CD4-positive, alpha-beta T cell (primary cell): ENCODE measurements around the gene RSPRY1. TPM values are rescaled to one million over a fixed set of nuclear protein-coding genes. Genes with fewer than 3 reads are reported as not detected.

ENCODE experiments used
- ATAC-seq: fragments of 200-7000 bp; cut with Tn5 transposase; one replicate; pipeline ENCODE4 v1.10.0; 2022; ENCODE audit warnings: mild to moderate bottlenecking; ENCODE audit not compliant: poor library complexity
- CTCF ChIA-PET: fragments of 350-600 bp; sonication (Branson Sonifier 250); formaldehyde crosslinking; loops from one replicate; lab custom pipeline; 2021; ENCODE audit warnings: antibody characterized with exemption, inconsistent platforms; lab: Charles Lee
- POLR2A ChIA-PET: fragments of 350-600 bp; sonication (Branson Sonifier 250); formaldehyde crosslinking; loops from one replicate; lab custom pipeline; 2021; ENCODE audit warnings: antibody characterized with exemption, inconsistent platforms; lab: Charles Lee
- DNase-seq, 14 experiments: peaks; one replicate each; pipeline ENCODE4 v3.0.0-alpha.2; 2013 to 2020; ENCODE audit warnings: mixed read lengths in 2 of 14
- H3K27ac ChIP-seq, 2 donors: one replicate each; pipeline versions ENCODE4 v1.5.1 to v1.7.0; 2013; ENCODE audit warnings: low read length in 2 of 2, low read depth in 1 of 2, mild to moderate bottlenecking in 1 of 2
- H3K27me3 ChIP-seq, 2 experiments: 1 replicate in 1 of 2; 2 replicates in 1 of 2; pipeline versions ENCODE4 v1.6.1 to v1.7.0; 2013; ENCODE audit warnings: low read length in 2 of 2, control low read depth in 1 of 2, mild to moderate bottlenecking in 1 of 2, moderate library complexity in 1 of 2; ENCODE audit not compliant: insufficient read depth in 2 of 2, control insufficient read depth in 1 of 2
- H3K36me3 ChIP-seq: one replicate; pipeline ENCODE4 v1.6.1; 2013; ENCODE audit warnings: low read length, control low read depth; ENCODE audit not compliant: insufficient read depth
- H3K4me1 ChIP-seq: one replicate; pipeline ENCODE4 v1.6.1; 2013; ENCODE audit warnings: low read length, control low read depth; ENCODE audit not compliant: insufficient read depth
- H3K4me3 ChIP-seq: one replicate; pipeline ENCODE4 v1.5.1; 2013; ENCODE audit warnings: mild to moderate bottlenecking, low read length, moderate library complexity
- H3K9me3 ChIP-seq, 2 experiments: 1 replicate in 1 of 2; 2 replicates in 1 of 2; pipeline versions ENCODE4 v1.6.1 to v1.7.0; 2013; ENCODE audit warnings: low read length in 2 of 2, mild to moderate bottlenecking in 2 of 2, control low read depth in 1 of 2, moderate library complexity in 1 of 2; ENCODE audit not compliant: control insufficient read depth in 1 of 2, insufficient read depth in 1 of 2
- H3K27ac Mint-ChIP-seq: one replicate; pipeline ENCODE4 v1.8.0; 2020; ENCODE audit warnings: mixed read lengths
- H3K27me3 Mint-ChIP-seq: one replicate; pipeline ENCODE4 v1.8.0; 2021; ENCODE audit warnings: mixed read lengths
- H3K36me3 Mint-ChIP-seq: one replicate; pipeline ENCODE4 v1.8.0; 2021; ENCODE audit warnings: low read depth, mixed read lengths
- H3K4me1 Mint-ChIP-seq: one replicate; pipeline ENCODE4 v1.8.0; 2021; ENCODE audit warnings: low read depth, mixed read lengths
- H3K4me3 Mint-ChIP-seq: one replicate; pipeline ENCODE4 v1.8.0; 2020; ENCODE audit warnings: mild to moderate bottlenecking, mixed read lengths
- H3K9me3 Mint-ChIP-seq: one replicate; pipeline ENCODE4 v1.8.0; 2020; ENCODE audit warnings: mixed read lengths
- CTCF ChIP-seq: fragments of 200-600 bp; IDR thresholded peaks from one replicate; pipeline ENCODE4 v1.8.0; 2022; ENCODE audit warnings: antibody characterized with exemption, mild to moderate bottlenecking
- intact Hi-C, 2 experiments: fragments of 100-400 bp; cut with DNase I in 1 of 2; cut with micrococcal nuclease in 1 of 2; formaldehyde crosslinking; loops; one replicate each; pipeline versions ENCODE4 v1.15.1 to v1.9.0; 2023 to 2025; cut with DNase I, micrococcal nuclease
- total RNA-seq, 174 experiments: library from RNA in 2 of 174; stranded (reverse) in 2 of 174; gene quantifications; one replicate each; pipeline ENCODE4 v1.2.3 and lab custom pipeline; 2021 to 2026

The RSPRY1 gene
- total RNA-seq, 2 experiments from 2014 or later = 19.9 to 21.3 TPM

GRCh38 chr16:57271063-57271345 lies 84.9 kb downstream of the RSPRY1 start:
- ChIA-PET CTCF (no interaction called here), POLR2A (no interaction called here)
- DNase-seq (no peak), ATAC-seq (no peak)
- Histone ChIP-seq H3K4me1 (peaks cover 35% of the 10 kb centered on the region), H3K27me3 (no peaks in the 10 kb centered on the region), H3K9me3 (no peaks in the 10 kb centered on the region), H3K36me3 (no peaks in the 10 kb centered on the region), H3K27ac (no peak overlapping the region), H3K4me3 (no peak overlapping the region)
- Mint-ChIP-seq H3K27ac (peak overlapping the region; percentile 69), H3K27me3 (no peaks in the 10 kb centered on the region), H3K4me1 (peaks cover 43% of the 10 kb centered on the region), H3K4me3 (no peak overlapping the region), H3K9me3 (no peaks in the 10 kb centered on the region), H3K36me3 (no peaks in the 10 kb centered on the region)
- TF ChIP-seq CTCF = no peak
- intact Hi-C loops = no loop called here

DNA sequence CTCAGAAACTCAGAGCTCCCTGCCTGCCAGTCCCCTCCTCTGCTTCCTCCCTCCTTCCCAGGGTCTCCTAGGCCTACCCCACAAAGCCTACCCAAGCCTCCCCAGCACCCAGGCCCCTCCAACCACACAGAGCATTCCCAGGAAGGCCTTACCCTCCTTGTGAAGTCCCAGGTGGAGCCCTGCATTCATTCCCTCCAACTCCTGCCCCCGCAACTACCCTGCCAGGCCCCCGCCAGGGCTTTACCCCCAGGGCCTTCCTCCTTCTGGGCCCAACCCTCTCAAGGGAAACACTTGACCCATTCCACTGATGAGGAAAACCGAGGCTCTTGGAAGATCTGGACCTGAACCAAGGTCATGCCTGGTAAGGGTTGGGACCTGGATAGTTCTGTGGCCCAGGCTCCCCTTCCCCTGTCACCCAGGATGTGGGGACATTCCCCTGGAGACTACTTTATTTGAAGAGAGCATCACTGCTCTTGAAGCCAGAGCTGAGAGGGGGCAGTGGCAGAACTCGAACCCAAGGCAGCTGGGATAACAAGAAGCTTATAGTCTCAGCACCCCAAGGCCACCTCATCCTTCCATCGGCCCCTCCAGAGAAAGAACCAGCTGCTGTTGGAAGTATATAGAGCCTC lies 85.9 kb downstream of the RSPRY1 start:
- H3K4me1 Mint-ChIP-seq = peaks cover 40% of the 10 kb centered on the region
- no peaks in the 10 kb centered on the region for H3K27me3 Mint-ChIP-seq
- H3K27ac ChIP-seq = no peak overlapping the region
- H3K27me3 ChIP-seq = no peaks in the 10 kb centered on the region
- no peaks in the 10 kb centered on the region for H3K36me3 ChIP-seq
- no peak overlapping the region for H3K4me3 ChIP-seq
- intact Hi-C loops = no loop called here
- H3K9me3 ChIP-seq = no peaks in the 10 kb centered on the region
- H3K36me3 Mint-ChIP-seq = no peaks in the 10 kb centered on the region
- H3K4me3 Mint-ChIP-seq = no peak overlapping the region
- H3K9me3 Mint-ChIP-seq = no peaks in the 10 kb centered on the region
- POLR2A ChIA-PET = no interaction called here
- H3K4me1 ChIP-seq = peaks cover 25% of the 10 kb centered on the region
- H3K27ac Mint-ChIP-seq = peak overlapping the region; percentile 69
- ATAC-seq (no peak), DNase-seq (no peak)
- CTCF ChIA-PET = no interaction called here
- TF ChIP-seq CTCF = no peak

DNA sequence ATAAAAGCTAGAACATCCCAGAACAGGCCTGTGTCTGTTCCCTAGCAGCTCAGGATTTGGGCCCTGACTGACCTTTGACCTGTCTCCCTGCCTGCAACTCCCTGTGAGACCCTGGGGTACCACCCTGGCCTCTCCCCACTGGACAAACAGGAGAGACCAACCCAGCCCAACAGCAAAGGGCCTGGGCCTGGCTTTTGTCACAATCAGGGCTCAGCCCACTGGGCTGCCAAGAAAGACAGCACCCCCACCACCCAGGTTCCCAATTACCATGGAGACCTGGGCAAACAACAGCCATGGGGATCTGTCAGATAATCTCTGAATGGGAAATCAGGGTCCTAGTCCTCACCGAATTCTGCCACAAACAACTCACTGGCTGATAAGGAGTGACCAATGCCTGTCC lies 87.2 kb downstream of the RSPRY1 start:
- Histone ChIP-seq H3K36me3 (no peaks in the 10 kb centered on the region), H3K27me3 (no peaks in the 10 kb centered on the region), H3K4me3 (no peak overlapping the region), H3K27ac (no peak overlapping the region), H3K4me1 (peaks cover 24% of the 10 kb centered on the region), H3K9me3 (no peaks in the 10 kb centered on the region)
- Mint-ChIP-seq H3K27ac (no peak overlapping the region), H3K36me3 (no peaks in the 10 kb centered on the region), H3K4me1 (peaks cover 40% of the 10 kb centered on the region), H3K4me3 (no peak overlapping the region), H3K9me3 (no peaks in the 10 kb centered on the region), H3K27me3 (no peaks in the 10 kb centered on the region)
- DNase-seq (no peak), ATAC-seq (no peak)
- ChIA-PET POLR2A (no interaction called here), CTCF (no interaction called here)
- no peak for TF ChIP-seq CTCF
- intact Hi-C loops = no loop called here
